GM23338 (cell line): Measurements from ENCODE around the gene DYNC1LI2. TPM values are rescaled to one million over a fixed set of nuclear protein-coding genes. Genes with fewer than 3 reads are reported as not detected.
"Not testable (repeated sequence)": the region's sequence is repeated elsewhere in the genome, so short reads cannot be mapped to it uniquely, and the experiment has no call there.

Experiments used
- ATAC-seq: fragments of 200-7000 bp; cut with Tn5 transposase; 3 replicates; pipeline ENCODE4 v1.9.1; 2020
- DNase-seq: peaks from one replicate; pipeline ENCODE4 v3.0.0-alpha.2; 2015; ENCODE audit warnings: low spot score
- H2AFZ ChIP-seq: fragments of 200-600 bp; sonication (generic); 2 replicates; pipeline ENCODE4 v1.8.0; 2016; ENCODE audit warnings: antibody characterized with exemption, mild to moderate bottlenecking, moderate library complexity
- H3F3A ChIP-seq: fragments of 200-600 bp; sonication (generic); replicated peaks from 2 replicates; pipeline ENCODE4 v1.8.0; 2017; ENCODE audit warnings: antibody characterized with exemption, mixed run types, low read depth
- H3K27ac ChIP-seq: fragments of 200-600 bp; sonication (generic); 2 replicates; pipeline ENCODE4 v1.6.1; 2016; ENCODE audit warnings: low read depth
- H3K27me3 ChIP-seq: fragments of 200-600 bp; sonication (generic); 2 replicates; pipeline ENCODE4 v1.8.0; 2016; ENCODE audit warnings: mild to moderate bottlenecking, mixed run types, moderate library complexity; ENCODE audit not compliant: insufficient read depth
- H3K36me3 ChIP-seq: fragments of 200-600 bp; sonication (generic); 2 replicates; pipeline ENCODE4 v1.8.0; 2016; ENCODE audit warnings: mild to moderate bottlenecking; ENCODE audit not compliant: insufficient read depth
- H3K4me1 ChIP-seq: fragments of 200-600 bp; sonication (generic); 2 replicates; pipeline ENCODE4 v1.8.0; 2016; ENCODE audit warnings: mild to moderate bottlenecking, moderate library complexity; ENCODE audit not compliant: insufficient read depth
- H3K4me2 ChIP-seq: fragments of 200-600 bp; sonication (generic); 2 replicates; pipeline ENCODE4 v1.7.1; 2017; ENCODE audit warnings: mixed run types
- H3K4me3 ChIP-seq: fragments of 200-600 bp; sonication (generic); 2 replicates; pipeline ENCODE4 v1.6.1; 2016; ENCODE audit warnings: mixed run types
- H3K79me2 ChIP-seq: fragments of 200-600 bp; sonication (generic); replicated peaks from 2 replicates; pipeline ENCODE4 v1.8.0; 2017; ENCODE audit warnings: mild to moderate bottlenecking; ENCODE audit not compliant: insufficient read depth
- H3K9me2 ChIP-seq: fragments of 200-600 bp; sonication (generic); 2 replicates; pipeline ENCODE4 v1.8.0; 2017; ENCODE audit not compliant: insufficient read depth
- H4K20me1 ChIP-seq: fragments of 200-600 bp; sonication (generic); replicated peaks from 2 replicates; pipeline ENCODE4 v1.8.0; 2017; ENCODE audit warnings: mild to moderate bottlenecking; ENCODE audit not compliant: insufficient read depth
- H3K27ac Mint-ChIP-seq: 2 replicates; pipeline ENCODE4 v1.8.0; 2020; ENCODE audit warnings: inconsistent platforms, mild to moderate bottlenecking, moderate library complexity, mixed read lengths
- H3K27me3 Mint-ChIP-seq: 3 replicates; pipeline ENCODE4 v1.8.0; 2022; ENCODE audit warnings: low read depth, mild to moderate bottlenecking, moderate library complexity, mixed read lengths, inconsistent platforms; ENCODE audit not compliant: insufficient read depth, poor library complexity
- H3K36me3 Mint-ChIP-seq: 3 replicates; pipeline ENCODE4 v1.8.0; 2021; ENCODE audit warnings: low read depth, mild to moderate bottlenecking, inconsistent platforms, moderate library complexity, mixed read lengths
- H3K4me1 Mint-ChIP-seq: 3 replicates; pipeline ENCODE4 v1.8.0; 2020; ENCODE audit warnings: mild to moderate bottlenecking, inconsistent platforms, mixed read lengths
- H3K4me3 Mint-ChIP-seq: 3 replicates; pipeline ENCODE4 v1.8.0; 2021; ENCODE audit warnings: moderate library complexity, mild to moderate bottlenecking, inconsistent platforms, mixed read lengths
- H3K9me3 Mint-ChIP-seq: 3 replicates; pipeline ENCODE4 v1.8.0; 2020; ENCODE audit warnings: moderate library complexity, mild to moderate bottlenecking, inconsistent platforms, mixed read lengths
- EZH2 ChIP-seq: fragments of 200-600 bp; sonication (generic); IDR thresholded peaks from one replicate; pipeline ENCODE4 v1.8.0; 2017; ENCODE audit warnings: antibody characterized with exemption, mild to moderate bottlenecking, low read depth; ENCODE audit not compliant: unreplicated experiment
- NANOG ChIP-seq: IDR thresholded peaks from 2 replicates; pipeline ENCODE4 v1.6.1; 2016; ENCODE audit warnings: antibody characterized with exemption, borderline replicate concordance
- STAT1 ChIP-seq: IDR thresholded peaks from one replicate; pipeline ENCODE4 v1.6.1; 2016; ENCODE audit warnings: antibody characterized with exemption; ENCODE audit not compliant: unreplicated experiment
- ZNF114 ChIP-seq: fragments of 250-450 bp; sonication (Bioruptor Pico); IDR thresholded peaks from 2 replicates; pipeline ENCODE4 v1.5.0; 2020; ENCODE audit warnings: mild to moderate bottlenecking, moderate library complexity
- polyA plus RNA-seq: library from polyadenylated mRNA; unstranded; fragments of >200 nt; fragmentation: Nextera tagmentation; extraction: Ambion mirVana; gene quantifications from 2 replicates; pipeline ENCODE4 v1.2.1, GENCODE V29; 2016
- total RNA-seq: library from RNA; depleted of rRNA; stranded (reverse); fragments of >200 nt; shearing (Covaris generic); gene quantifications from 2 replicates; pipeline ENCODE4 v1.2.3, GENCODE V29; 2014
- TF ChIP-seq, protein P1 (sequence below): IDR thresholded peaks from one replicate; pipeline ENCODE4 v1.6.1; 2018; ENCODE audit warnings: antibody characterized with exemption; ENCODE audit not compliant: unreplicated experiment
- TF ChIP-seq, protein P2 (sequence below): IDR thresholded peaks from 2 replicates; pipeline ENCODE4 v1.6.1; 2016; ENCODE audit warnings: antibody characterized with exemption

The DYNC1LI2 gene
- total and polyA plus RNA-seq, 2 experiments from 2014 or later: 73.9 to 85.9 TPM

DNA sequence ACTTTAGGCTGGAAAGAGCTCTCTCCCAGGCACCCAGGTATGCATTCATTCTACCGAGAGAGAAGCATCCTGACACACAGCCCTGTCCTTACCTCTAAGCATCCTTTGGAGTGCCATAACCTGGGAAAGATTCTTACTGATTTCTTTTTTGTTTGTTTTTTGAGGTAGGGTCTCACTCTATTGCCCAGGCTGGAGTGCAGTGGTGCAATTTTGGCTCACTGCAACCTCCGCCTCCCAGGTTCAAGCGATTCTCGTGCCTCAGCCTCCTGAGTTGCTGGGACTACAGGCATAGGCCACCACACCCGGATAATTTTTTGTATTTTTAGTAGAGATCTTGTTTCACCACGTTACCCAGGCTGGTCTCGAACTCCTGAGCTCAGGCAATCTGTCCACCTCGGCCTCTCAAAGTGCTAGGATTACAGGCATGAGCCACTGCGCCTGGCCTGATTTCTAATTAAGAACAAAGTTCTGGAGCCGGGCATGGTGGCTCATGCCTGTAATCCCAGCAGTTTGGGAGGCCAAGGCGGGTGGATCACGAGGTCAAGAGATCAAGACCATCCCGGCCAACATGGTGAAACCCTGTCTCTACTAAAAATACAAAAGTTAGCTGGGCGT lies 65.8 kb downstream of the DYNC1LI2 start:
- Histone ChIP-seq H3K79me2 (peaks cover 80% of the 10 kb centered on the region), H4K20me1 (peaks cover 14% of the 10 kb centered on the region; the same call in 1 of the 2 replicates)
- H3K4me2 ChIP-seq, H2AFZ ChIP-seq, DNase-seq, H3F3A ChIP-seq, H3K36me3 Mint-ChIP-seq, H3K9me3 Mint-ChIP-seq, H3K4me3 ChIP-seq, H3K27me3 ChIP-seq, H3K27me3 Mint-ChIP-seq, H3K9me2 ChIP-seq, H3K27ac ChIP-seq, H3K36me3 ChIP-seq, H3K4me3 Mint-ChIP-seq, ATAC-seq, H3K4me1 ChIP-seq, H3K27ac Mint-ChIP-seq: not testable (repeated sequence)
- H3K4me1 Mint-ChIP-seq: peaks cover 13% of the 10 kb centered on the region

DNA sequence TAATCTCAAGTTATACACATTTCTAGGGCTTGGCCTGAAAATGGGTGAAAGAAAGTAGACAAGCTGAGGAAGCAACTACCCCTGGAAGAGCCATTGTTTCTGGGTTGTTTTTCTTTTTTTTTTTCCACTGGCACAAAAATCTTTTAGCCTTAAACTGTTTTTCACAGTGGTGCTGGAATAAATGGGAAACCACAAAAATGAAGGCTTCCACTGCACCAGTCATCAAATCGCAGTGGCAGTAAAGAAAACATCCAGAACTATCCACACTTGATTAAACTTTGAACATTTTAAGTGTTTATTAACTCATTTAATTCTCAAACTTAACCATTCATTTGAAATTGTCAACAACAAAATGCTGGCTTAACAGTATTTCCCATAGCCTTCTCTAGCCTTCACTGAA lies 69.1 kb downstream of the DYNC1LI2 start:
- no peak overlapping the region for H3K27ac Mint-ChIP-seq
- Histone ChIP-seq H3K27ac (0 out of 2 replicates have a peak overlapping the region, but pooled peaks have one; percentile 27), H3K4me3 (no peak overlapping the region), H3K27me3 (no peaks in the 10 kb centered on the region), H3K9me2 (no peaks in the 10 kb centered on the region), H3K4me2 (no peak overlapping the region), H3K36me3 (no peaks in the 10 kb centered on the region), H3K79me2 (peaks cover 49% of the 10 kb centered on the region), H3K4me1 (no peaks in the 10 kb centered on the region; the same call in 1 of the 2 replicates), H3F3A (no peaks in the 10 kb centered on the region), H4K20me1 (peaks cover 4% of the 10 kb centered on the region; the same call in 1 of the 2 replicates), H2AFZ (no peak overlapping the region)
- DNase-seq (no peak), ATAC-seq (no peak)
- H3K4me1 Mint-ChIP-seq: peaks cover 7% of the 10 kb centered on the region
- TF ChIP-seq EZH2 (no peak), STAT1 (no peak)
- TF ChIP-seq, protein P1, sequence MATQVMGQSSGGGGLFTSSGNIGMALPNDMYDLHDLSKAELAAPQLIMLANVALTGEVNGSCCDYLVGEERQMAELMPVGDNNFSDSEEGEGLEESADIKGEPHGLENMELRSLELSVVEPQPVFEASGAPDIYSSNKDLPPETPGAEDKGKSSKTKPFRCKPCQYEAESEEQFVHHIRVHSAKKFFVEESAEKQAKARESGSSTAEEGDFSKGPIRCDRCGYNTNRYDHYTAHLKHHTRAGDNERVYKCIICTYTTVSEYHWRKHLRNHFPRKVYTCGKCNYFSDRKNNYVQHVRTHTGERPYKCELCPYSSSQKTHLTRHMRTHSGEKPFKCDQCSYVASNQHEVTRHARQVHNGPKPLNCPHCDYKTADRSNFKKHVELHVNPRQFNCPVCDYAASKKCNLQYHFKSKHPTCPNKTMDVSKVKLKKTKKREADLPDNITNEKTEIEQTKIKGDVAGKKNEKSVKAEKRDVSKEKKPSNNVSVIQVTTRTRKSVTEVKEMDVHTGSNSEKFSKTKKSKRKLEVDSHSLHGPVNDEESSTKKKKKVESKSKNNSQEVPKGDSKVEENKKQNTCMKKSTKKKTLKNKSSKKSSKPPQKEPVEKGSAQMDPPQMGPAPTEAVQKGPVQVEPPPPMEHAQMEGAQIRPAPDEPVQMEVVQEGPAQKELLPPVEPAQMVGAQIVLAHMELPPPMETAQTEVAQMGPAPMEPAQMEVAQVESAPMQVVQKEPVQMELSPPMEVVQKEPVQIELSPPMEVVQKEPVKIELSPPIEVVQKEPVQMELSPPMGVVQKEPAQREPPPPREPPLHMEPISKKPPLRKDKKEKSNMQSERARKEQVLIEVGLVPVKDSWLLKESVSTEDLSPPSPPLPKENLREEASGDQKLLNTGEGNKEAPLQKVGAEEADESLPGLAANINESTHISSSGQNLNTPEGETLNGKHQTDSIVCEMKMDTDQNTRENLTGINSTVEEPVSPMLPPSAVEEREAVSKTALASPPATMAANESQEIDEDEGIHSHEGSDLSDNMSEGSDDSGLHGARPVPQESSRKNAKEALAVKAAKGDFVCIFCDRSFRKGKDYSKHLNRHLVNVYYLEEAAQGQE: no peak
- H3K4me3 Mint-ChIP-seq: no peak overlapping the region
- H3K36me3 Mint-ChIP-seq: no peaks in the 10 kb centered on the region; the same call in 2 of the 3 replicates
- H3K9me3 Mint-ChIP-seq: no peaks in the 10 kb centered on the region
- H3K27me3 Mint-ChIP-seq: no peaks in the 10 kb centered on the region

DNA sequence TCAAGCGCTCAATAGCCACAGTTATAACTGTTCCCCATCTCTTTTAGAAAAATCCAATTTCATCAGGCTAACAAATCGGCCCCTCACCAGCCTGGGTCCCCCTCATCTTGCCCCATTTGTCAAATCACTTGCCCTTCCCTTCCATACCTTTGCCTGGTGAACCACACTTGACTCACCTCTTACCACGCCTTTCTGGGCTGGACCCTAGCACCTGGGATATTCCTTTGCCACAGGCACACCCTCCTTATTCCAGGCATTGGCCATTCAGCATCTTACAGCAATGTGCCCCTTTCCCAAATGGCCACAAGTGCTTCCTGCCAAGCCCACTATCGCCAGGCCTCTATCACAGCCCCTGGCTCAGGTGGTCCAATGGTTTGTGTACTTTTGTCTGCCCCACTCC lies 69.7 kb downstream of the DYNC1LI2 start:
- no peak overlapping the region for H3K4me3 Mint-ChIP-seq
- no peaks in the 10 kb centered on the region for H3K9me3 Mint-ChIP-seq
- H3K9me2 ChIP-seq: no peaks in the 10 kb centered on the region
- H3K4me2 ChIP-seq: no peak overlapping the region
- H2AFZ ChIP-seq: no peak overlapping the region
- peaks cover 8% of the 10 kb centered on the region for H3K4me1 Mint-ChIP-seq
- peaks cover 4% of the 10 kb centered on the region; the same call in 1 of the 2 replicates for H4K20me1 ChIP-seq
- H3K27me3 Mint-ChIP-seq: no peaks in the 10 kb centered on the region
- no peak overlapping the region for H3K4me3 ChIP-seq
- ATAC-seq (no peak), DNase-seq (no peak)
- H3F3A ChIP-seq: no peaks in the 10 kb centered on the region
- no peaks in the 10 kb centered on the region for H3K36me3 ChIP-seq
- H3K27me3 ChIP-seq: no peaks in the 10 kb centered on the region
- H3K79me2 ChIP-seq: peaks cover 53% of the 10 kb centered on the region
- H3K4me1 ChIP-seq: no peaks in the 10 kb centered on the region; the same call in 1 of the 2 replicates
- H3K27ac ChIP-seq: 0 out of 2 replicates have a peak overlapping the region, but pooled peaks have one; percentile 27
- H3K36me3 Mint-ChIP-seq: no peaks in the 10 kb centered on the region; the same call in 2 of the 3 replicates
- H3K27ac Mint-ChIP-seq: no peak overlapping the region
- TF ChIP-seq ZNF114 (CRISPR knock-in tag) (no peak), NANOG (no peak)
- TF ChIP-seq, protein P2, sequence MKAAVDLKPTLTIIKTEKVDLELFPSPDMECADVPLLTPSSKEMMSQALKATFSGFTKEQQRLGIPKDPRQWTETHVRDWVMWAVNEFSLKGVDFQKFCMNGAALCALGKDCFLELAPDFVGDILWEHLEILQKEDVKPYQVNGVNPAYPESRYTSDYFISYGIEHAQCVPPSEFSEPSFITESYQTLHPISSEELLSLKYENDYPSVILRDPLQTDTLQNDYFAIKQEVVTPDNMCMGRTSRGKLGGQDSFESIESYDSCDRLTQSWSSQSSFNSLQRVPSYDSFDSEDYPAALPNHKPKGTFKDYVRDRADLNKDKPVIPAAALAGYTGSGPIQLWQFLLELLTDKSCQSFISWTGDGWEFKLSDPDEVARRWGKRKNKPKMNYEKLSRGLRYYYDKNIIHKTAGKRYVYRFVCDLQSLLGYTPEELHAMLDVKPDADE: no peak
